CD1c-positive myeloid dendritic cell (primary cell): ENCODE measurements around the gene APP.
"Not testable (repeated sequence)": the region's sequence is repeated elsewhere in the genome, so short reads cannot be mapped to it uniquely, and the experiment has no call there.

Experiments used
- DNase-seq: peaks from one replicate; pipeline ENCODE4 v3.0.0-alpha.2; 2016; ENCODE audit errors: extremely low spot score

APP gene

GRCh38 chr21:26020510-26020909, 150.1 kb downstream of the APP start:
- no peak for DNase-seq

- no peak for DNase-seq
Observed at GRCh38 chr21:26020081-26020480, 150.5 kb downstream of the APP start.

GRCh38 chr21:26019236-26019635, 151.3 kb downstream of the APP start:
- no peak for DNase-seq

- no peak for DNase-seq
Observed at GRCh38 chr21:26013970-26014369, 156.6 kb downstream of the APP start.

GRCh38 chr21:26012482-26012881, 158.1 kb downstream of the APP start:
- not testable (repeated sequence) for DNase-seq

DNA sequence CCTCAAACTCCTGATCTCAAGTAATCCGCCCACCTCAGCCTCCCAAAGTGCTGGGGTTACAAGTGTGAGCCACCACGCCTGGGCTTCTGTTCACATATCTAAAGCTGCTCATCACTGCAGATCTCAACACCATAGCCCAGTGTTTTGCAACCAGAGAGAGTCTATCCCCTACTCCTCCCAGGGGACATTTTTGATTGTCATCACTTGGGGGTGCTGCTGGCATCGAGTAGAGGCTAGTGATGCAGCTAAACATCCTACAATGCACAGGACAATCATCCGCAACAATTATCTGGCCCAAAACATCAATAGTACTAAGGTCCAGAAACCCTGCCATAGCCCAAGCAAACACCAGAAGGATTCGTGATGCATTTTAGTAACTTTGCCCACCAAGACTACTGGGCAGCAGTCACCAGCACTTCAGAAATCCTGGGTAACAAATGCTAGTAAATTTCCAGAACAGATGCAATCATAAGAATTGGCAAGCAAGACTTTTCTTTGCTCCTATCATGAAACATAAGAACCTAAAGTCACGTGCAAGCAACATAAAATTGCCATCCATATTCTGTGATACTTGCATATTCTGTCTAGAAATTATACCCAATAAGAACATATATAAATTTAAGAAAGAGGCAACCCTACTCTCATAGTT, 159.2 kb downstream of the APP start:
- no peak for DNase-seq

GRCh38 chr21:26007951-26008498, 162.5 kb downstream of the APP start:
- DNase-seq = no peak

DNA sequence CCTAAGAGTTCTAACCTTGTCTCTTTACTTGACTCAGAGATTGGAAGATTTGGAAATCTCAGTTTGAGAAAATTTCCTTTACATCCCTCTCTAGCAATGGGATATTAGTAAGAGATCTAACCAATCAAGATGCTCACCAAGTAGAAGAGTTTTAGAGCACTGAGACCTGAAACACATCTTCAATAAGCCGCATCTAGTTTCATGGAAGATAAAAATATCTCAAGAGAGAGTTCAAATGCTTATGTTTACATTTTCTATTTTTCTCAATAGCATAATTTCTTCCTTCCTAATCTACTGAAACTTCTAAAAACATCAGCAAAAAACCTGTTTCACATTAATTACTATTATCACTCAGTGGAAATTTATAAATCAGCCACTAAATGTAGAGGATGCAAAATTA, 165.1 kb downstream of the APP start:
- DNase-seq = no peak

DNA sequence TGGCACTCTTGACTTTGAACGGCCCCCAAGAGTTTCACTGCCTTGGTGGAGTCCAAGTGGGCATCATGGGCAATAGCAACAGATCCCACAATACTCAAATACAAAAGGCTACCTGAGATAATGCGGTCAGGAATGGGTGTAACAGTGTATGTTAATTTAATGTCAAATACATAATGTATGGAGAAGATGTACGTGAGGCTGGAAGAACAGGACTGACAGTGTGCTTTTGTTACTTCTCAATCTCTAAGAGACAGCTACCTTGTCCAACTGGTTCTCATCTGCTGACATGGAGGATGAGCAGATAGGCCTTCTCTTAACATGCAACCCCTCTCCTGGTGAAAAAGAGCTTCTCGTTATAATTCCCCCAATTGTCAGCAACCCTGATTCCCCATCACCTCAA, 167.2 kb downstream of the APP start:
- DNase-seq = no peak

DNA sequence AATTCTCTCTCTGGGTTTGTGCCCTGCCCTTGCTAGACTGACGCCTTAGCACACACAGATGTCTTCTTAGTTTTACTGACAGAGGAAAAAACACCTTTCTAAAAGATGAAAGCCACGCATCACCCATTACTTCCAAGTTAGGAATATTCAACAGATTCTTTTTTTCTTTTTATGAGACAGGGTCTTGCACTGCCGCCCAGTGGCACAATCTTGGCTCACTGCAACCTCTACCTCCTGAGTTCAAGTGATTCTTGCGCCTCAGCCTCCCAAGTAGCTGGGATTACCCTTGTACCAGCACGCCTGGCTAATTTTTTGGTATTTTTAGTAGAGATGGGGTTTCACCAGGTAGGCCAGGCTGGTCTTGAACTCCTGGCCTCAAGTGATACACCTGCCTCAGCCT, 169.2 kb downstream of the APP start:
- DNase-seq = no peak

- no peak for DNase-seq
Observed at GRCh38 chr21:25999921-26000582, 170.5 kb downstream of the APP start.

DNA sequence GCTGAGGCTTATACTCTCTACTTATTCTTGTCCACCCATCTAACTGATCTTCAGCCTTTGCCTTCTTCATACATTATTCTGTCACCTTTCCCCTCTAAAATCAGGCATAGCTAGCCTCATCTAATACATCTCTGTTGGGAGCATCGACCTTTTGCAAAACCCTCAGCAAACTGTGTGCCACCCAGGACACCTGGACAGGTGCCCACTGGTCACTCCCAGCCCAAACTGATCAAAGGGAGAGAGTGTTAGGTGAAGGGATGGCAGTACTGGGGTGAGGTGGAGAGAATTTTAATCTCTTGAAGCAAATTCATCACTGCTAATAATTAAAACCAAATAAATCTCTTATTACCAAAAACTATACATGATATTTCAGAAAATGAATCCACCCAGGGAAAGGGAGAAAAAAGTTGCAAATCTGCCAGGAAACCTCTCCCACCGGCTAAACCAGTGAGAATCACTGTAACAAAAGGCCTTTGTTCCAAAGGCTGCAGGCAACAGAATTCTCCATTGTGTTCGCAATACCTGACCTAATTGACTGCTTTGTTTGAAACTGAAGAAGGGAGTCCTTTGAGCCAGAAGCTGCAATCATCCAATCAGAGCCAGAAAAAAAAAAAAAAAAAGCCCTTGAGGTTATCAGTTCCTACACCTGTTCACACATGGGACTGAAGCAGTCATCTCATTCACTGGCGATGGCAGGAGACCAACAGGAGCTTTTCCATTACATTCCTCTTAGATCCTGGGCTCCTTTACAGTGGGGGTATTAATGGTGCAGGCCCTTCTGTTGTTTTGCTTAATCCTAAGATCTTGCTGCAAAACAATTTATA, 172.6 kb downstream of the APP start:
- no peak for DNase-seq

- DNase-seq = no peak
Observed at GRCh38 chr21:25995278-25995677, 175.3 kb downstream of the APP start.

- DNase-seq = no peak
Observed at GRCh38 chr21:25994758-25995163, 175.8 kb downstream of the APP start.

GRCh38 chr21:25988738-25989137, 181.8 kb downstream of the APP start:
- no peak for DNase-seq

- DNase-seq = no peak
Observed at GRCh38 chr21:25987531-25987930, 183.0 kb downstream of the APP start.

GRCh38 chr21:25986928-25987327, 183.6 kb downstream of the APP start:
- DNase-seq = no peak

DNA sequence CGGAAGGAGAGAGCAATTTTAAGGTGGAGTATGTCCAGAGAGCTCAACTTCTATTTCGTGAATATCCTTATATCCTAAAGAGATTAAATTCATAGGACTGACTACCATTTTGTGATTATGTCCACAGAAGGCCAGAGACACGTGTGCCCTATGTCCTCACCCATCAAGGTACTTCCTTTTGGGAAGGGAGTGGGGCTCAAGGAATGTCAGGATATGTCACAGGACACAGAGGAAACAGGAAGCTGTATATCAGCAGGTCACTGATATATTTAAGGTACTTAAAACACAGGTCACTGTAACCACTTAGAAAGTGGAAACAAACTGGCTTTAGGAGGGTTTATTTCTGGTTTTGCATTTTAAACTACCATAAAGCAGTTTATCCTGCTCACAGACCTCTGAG, 184.6 kb downstream of the APP start:
- DNase-seq = no peak

- DNase-seq = no peak
Observed at GRCh38 chr21:25984538-25984937, 186.0 kb downstream of the APP start.

GRCh38 chr21:25983745-25984144, 186.8 kb downstream of the APP start:
- no peak for DNase-seq

- DNase-seq = no peak
Observed at GRCh38 chr21:25980710-25981109, 189.9 kb downstream of the APP start.

DNA sequence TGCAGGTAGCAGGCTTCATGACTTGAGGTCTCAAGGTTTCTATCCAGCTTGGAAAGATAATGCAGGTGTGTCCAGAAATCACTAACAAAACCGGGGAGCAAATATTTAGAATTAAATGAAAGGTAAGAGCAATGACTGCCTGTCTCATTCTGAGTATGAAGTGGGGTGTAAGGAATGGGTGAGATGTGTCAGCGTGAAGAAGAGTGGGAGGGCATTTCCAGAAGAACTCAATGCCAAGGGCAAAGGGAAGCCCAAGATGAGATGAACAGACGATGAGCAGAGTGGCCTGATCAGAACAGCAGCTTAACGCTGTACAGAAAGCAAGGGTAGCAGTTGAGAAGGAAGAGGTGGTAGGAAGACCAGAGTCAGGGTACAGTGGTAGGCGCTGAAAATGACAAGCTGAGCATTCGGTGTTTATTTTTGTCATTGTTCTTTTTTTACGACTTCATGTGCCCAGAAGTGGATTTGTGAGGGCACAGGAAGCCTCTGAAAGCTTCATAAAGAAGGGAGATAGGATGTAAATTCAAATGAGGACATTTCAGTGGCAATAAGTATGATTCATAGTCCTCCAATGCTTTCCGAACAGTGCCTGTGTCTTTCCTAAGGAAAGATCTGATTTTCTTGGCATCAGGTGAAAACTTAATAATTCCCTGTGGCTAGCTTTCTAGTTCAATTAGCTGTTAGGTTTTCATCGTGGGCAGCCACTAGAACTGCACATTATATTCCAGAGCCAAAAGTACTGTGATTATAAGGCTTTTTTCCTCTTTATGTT, 190.5 kb downstream of the APP start:
- DNase-seq = no peak
